GM23248 (cell line): Measurements from ENCODE around the gene SLC5A11.

Experiments
- EZH2 ChIP-seq: fragments of 200-600 bp; sonication (generic); IDR thresholded peaks from 2 replicates; pipeline ENCODE4 v1.6.1; 2018; ENCODE audit warnings: antibody characterized with exemption, mild to moderate bottlenecking; ENCODE audit not compliant: insufficient read depth, poor library complexity, severe bottlenecking
- EZH2phosphoT487 ChIP-seq: fragments of 200-600 bp; sonication (generic); IDR thresholded peaks from 2 replicates; pipeline ENCODE4 v1.6.1; 2018; ENCODE audit warnings: antibody characterized with exemption, moderate library complexity, mild to moderate bottlenecking, low read depth; ENCODE audit not compliant: insufficient read depth

GRCh38 chr16:24953721-24954120, 108.0 kb downstream of the SLC5A11 start:
- TF ChIP-seq EZH2phosphoT487, result no peak
- TF ChIP-seq EZH2, result no peak
